Measurements from ENCODE around the gene CLINT1.

Gene CLINT1

DNA sequence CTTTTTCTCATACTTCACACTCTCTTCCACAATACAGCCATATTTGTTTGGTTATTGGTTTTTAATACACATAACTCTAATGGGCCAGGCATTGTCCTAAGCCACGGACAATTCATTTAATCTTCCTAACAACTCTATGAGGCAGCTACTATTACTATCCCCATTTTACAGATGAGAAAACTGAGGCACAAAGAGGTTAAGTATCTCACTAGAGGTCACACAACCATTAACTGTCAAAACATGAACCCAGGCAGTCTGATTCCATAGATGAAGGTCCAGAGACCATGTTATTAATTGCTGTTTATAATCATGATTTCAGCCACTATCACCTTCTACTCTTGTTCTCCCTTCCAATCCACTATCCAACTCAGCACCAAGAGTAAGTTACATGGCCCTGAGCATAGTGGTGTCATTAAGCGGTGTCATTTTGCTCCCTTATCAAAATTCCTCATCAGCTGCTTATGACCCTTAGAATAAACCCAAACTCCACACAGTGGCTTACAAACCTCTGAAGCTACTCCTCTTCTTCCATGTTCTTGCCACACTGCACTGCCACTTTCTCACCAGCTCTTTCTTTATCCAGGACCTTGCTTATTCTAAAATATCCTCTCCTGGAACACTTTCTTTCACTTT lies 22.7 kb downstream of the CLINT1 start:
- no peak for TF ChIP-seq TAF1 (IDR thresholded peaks at IDR 0.05; ENCODE audit: low read depth)
- no peak for TF ChIP-seq ZBTB7A (IDR thresholded peaks at IDR 0.05; ENCODE audit: low read depth)
- no peak for TF ChIP-seq TEAD4 (IDR thresholded peaks at IDR 0.05)
- no peak for TF ChIP-seq NFIC (IDR thresholded peaks at IDR 0.05)
- TF ChIP-seq YY1 (IDR thresholded peaks at IDR 0.05; ENCODE audit: low read depth) = no peak
- TF ChIP-seq, protein P1, sequence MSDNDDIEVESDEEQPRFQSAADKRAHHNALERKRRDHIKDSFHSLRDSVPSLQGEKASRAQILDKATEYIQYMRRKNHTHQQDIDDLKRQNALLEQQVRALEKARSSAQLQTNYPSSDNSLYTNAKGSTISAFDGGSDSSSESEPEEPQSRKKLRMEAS (IDR thresholded peaks at IDR 0.05) = no peak
- no peak for TF ChIP-seq CEBPB (IDR thresholded peaks at IDR 0.05)
- TF ChIP-seq CREB1 (IDR thresholded peaks at IDR 0.05; ENCODE audit: low read depth) = no peak
- TF ChIP-seq, protein P2, sequence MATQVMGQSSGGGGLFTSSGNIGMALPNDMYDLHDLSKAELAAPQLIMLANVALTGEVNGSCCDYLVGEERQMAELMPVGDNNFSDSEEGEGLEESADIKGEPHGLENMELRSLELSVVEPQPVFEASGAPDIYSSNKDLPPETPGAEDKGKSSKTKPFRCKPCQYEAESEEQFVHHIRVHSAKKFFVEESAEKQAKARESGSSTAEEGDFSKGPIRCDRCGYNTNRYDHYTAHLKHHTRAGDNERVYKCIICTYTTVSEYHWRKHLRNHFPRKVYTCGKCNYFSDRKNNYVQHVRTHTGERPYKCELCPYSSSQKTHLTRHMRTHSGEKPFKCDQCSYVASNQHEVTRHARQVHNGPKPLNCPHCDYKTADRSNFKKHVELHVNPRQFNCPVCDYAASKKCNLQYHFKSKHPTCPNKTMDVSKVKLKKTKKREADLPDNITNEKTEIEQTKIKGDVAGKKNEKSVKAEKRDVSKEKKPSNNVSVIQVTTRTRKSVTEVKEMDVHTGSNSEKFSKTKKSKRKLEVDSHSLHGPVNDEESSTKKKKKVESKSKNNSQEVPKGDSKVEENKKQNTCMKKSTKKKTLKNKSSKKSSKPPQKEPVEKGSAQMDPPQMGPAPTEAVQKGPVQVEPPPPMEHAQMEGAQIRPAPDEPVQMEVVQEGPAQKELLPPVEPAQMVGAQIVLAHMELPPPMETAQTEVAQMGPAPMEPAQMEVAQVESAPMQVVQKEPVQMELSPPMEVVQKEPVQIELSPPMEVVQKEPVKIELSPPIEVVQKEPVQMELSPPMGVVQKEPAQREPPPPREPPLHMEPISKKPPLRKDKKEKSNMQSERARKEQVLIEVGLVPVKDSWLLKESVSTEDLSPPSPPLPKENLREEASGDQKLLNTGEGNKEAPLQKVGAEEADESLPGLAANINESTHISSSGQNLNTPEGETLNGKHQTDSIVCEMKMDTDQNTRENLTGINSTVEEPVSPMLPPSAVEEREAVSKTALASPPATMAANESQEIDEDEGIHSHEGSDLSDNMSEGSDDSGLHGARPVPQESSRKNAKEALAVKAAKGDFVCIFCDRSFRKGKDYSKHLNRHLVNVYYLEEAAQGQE (IDR thresholded peaks at IDR 0.05; ENCODE audit: low read depth) = no peak
- TF ChIP-seq EGR1 (IDR thresholded peaks at IDR 0.05) = no peak
- TF ChIP-seq RAD21 (IDR thresholded peaks at IDR 0.05; ENCODE audit: low read depth) = no peak

DNA sequence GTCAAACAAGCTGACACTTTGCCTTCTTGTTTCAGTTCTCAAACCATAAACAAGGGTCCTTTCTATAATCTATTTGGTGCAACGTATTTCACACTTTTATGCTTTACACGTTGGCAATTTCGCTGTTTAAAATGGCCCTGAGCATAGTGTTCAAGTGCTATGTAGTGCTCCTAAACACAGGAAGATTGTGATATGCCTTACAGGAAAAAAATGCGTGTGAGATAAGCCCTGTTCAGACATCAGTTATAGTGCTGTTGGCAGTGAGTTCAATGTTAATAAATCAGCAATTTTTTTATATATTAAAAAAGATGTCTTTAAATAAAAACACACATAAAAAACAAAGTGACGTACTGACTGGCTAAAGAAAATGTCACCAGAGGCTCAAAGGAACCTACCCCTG lies 23.9 kb downstream of the CLINT1 start:
- no peak for TF ChIP-seq TEAD4 (IDR thresholded peaks at IDR 0.05)
- TF ChIP-seq ZBTB7A (IDR thresholded peaks at IDR 0.05; ENCODE audit: low read depth) = no peak
- TF ChIP-seq EP300 (IDR thresholded peaks at IDR 0.05; ENCODE audit: borderline replicate concordance) = no peak

DNA sequence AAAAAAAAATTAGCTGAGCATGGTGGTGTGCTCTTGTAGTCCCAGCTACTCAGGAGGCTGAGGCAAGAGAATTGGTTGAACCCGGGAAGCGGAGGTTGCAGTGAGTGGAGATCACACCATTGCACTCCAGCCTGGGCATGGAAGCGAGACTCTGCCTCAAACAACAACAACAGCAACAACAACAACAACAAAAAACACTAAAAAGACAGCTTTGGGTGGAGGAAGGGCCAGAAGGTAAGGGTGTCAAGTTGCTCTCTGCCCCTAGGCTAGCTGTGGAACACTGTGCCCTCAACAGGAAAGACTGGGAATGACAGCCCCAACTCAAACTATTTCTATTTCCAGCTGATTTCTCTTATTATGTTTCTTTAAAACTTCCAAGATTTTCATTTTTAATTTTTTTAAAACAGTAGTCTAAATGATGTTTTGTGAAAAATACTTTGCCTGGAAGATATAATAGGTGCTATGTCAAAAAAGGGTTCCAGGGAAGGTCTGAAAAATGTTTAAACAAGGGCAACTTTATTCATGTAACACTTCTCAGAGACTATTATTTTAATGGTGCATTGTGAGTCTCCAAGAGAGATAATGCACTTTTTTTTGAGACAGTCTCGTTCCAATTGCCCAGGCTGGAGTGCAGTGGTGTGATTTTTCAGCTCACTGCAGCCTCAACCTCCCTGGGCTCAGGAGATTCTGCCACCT lies 29.9 kb downstream of the CLINT1 start:
- TF ChIP-seq RAD21 (IDR thresholded peaks at IDR 0.05; ENCODE audit: low read depth) (peak; percentile 26; the same call in 1 of the 2 replicates), EGR1 (IDR thresholded peaks at IDR 0.05) (no peak)

DNA sequence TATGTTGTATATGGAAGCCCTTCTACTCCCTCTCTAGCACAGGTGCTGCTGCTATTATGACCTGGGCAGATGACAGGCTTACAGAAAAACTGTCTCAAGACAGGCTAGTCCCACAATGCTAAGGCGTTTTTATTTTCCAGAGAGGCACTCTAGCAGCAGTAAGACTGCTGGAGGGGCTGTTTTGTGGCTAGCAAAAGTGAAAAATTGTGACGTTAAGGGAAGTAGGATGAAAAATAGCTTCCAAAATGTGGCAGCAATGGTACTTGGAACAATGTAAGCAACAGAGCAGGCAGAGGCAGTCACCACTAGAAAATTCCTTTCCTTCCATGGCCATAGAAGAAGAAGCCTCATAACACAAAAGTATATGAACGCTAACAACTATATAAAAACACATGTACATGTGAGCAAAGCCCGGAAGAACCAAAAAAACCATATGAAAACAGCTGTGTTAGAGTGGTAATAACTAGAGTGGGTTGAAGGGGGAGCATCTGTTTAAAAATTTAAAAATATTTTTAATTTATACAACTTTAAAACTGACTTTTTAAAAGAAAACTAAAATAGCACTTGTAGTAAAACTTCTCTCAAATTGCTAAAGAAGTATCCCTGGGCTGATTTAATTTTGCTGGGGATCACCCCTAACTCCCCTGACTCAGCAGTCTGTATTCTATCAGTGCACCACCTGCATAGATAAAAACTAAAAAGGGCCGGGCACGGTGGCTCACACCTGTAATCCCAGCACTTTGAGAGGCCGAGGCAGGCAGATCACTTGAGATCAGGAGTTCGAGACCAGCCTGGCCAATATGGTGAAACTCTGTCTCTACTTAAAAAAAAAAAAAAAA lies 30.6 kb downstream of the CLINT1 start:
- no peak for TF ChIP-seq RAD21 (IDR thresholded peaks at IDR 0.05; ENCODE audit: low read depth)
- no peak for TF ChIP-seq ZBTB7A (IDR thresholded peaks at IDR 0.05; ENCODE audit: low read depth)
- TF ChIP-seq YY1 (IDR thresholded peaks at IDR 0.05; ENCODE audit: low read depth) = no peak
- no peak for TF ChIP-seq CREB1 (IDR thresholded peaks at IDR 0.05; ENCODE audit: low read depth)
- TF ChIP-seq CEBPB (IDR thresholded peaks at IDR 0.05) = no peak
- TF ChIP-seq TCF12 (IDR thresholded peaks at IDR 0.05; ENCODE audit: low read depth) = no peak
- TF ChIP-seq, protein P2 (IDR thresholded peaks at IDR 0.05; ENCODE audit: low read depth) = no peak
- no peak for TF ChIP-seq NFIC (IDR thresholded peaks at IDR 0.05)
- TF ChIP-seq EGR1 (IDR thresholded peaks at IDR 0.05) = no peak

GRCh38 chr5:157827423-157827822 lies 31.5 kb downstream of the CLINT1 start:
- TF ChIP-seq TAF1 (IDR thresholded peaks at IDR 0.05; ENCODE audit: low read depth) (no peak), USF1 (IDR thresholded peaks at IDR 0.05) (no peak), RAD21 (IDR thresholded peaks at IDR 0.05; ENCODE audit: low read depth) (no peak), TCF12 (IDR thresholded peaks at IDR 0.05; ENCODE audit: low read depth) (no peak), NFIC (IDR thresholded peaks at IDR 0.05) (no peak), CREB1 (IDR thresholded peaks at IDR 0.05; ENCODE audit: low read depth) (no peak)
- TF ChIP-seq, protein P1 (IDR thresholded peaks at IDR 0.05) = no peak

DNA sequence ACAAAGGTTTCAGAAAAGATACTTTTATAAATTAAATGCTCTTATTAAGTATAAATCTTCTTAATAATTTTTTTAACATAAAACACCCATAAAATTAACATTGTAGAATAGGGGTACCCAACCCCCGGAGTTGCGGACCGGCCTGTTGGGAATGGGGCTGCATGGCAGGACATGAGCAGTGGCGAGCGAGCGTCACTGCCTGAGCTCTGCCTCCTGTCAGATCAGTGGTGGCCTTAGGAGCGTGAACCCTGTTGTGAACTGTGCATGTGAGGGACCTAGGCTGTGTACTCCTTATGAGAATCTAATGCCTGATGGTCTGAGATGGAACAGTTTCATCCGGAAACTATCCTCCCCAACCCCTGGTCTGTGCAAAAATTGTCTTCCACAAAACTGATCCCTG lies 35.3 kb downstream of the CLINT1 start:
- TF ChIP-seq TAF1 (IDR thresholded peaks at IDR 0.05; ENCODE audit: low read depth) (no peak), RAD21 (IDR thresholded peaks at IDR 0.05; ENCODE audit: low read depth) (no peak), EGR1 (IDR thresholded peaks at IDR 0.05) (no peak), ZBTB7A (IDR thresholded peaks at IDR 0.05; ENCODE audit: low read depth) (no peak), EP300 (IDR thresholded peaks at IDR 0.05; ENCODE audit: borderline replicate concordance) (no peak), TEAD4 (IDR thresholded peaks at IDR 0.05) (no peak), USF1 (IDR thresholded peaks at IDR 0.05) (no peak), CEBPB (IDR thresholded peaks at IDR 0.05) (no peak), YY1 (IDR thresholded peaks at IDR 0.05; ENCODE audit: low read depth) (no peak), FOXM1 (IDR thresholded peaks at IDR 0.05; ENCODE audit: borderline replicate concordance, low read depth) (no peak), CREB1 (IDR thresholded peaks at IDR 0.05; ENCODE audit: low read depth) (no peak), TCF12 (IDR thresholded peaks at IDR 0.05; ENCODE audit: low read depth) (no peak), NFIC (IDR thresholded peaks at IDR 0.05) (no peak)
- TF ChIP-seq, protein P2 (IDR thresholded peaks at IDR 0.05; ENCODE audit: low read depth) = no peak
- TF ChIP-seq, protein P1 (IDR thresholded peaks at IDR 0.05) = no peak
